Cardiac muscle cell (in vitro differentiated cells and primary cell): ENCODE measurements around the gene PHKA2. TPM values are rescaled to one million over a fixed set of nuclear protein-coding genes. Genes with fewer than 3 reads are reported as not detected.

Source experiments
- DNase-seq, 2 donors: peaks; one replicate each; pipeline versions ENCODE4 v3.0.0 to v3.0.0-alpha.2; 2010 to 2017; ENCODE audit warnings: low read depth in 1 of 2, low spot score in 1 of 2
- H3K27ac ChIP-seq: fragments of 200-600 bp; sonication (generic); 2 replicates; pipeline ENCODE4 v1.5.1; 2016
- H3K27me3 ChIP-seq: fragments of 200-600 bp; sonication (generic); 2 replicates; pipeline ENCODE4 v1.6.0; 2016; ENCODE audit warnings: control low read depth
- H3K36me3 ChIP-seq: fragments of 200-600 bp; sonication (generic); 2 replicates; pipeline ENCODE4 v1.5.1; 2016; ENCODE audit warnings: control low read depth
- H3K4me1 ChIP-seq: fragments of 200-600 bp; sonication (generic); 2 replicates; pipeline ENCODE4 v1.8.1; 2017; ENCODE audit warnings: low read depth, mild to moderate bottlenecking, mixed run types
- H3K4me3 ChIP-seq: fragments of 200-600 bp; sonication (generic); 2 replicates; pipeline ENCODE4 v1.5.1; 2016; ENCODE audit warnings: mild to moderate bottlenecking
- H3K9me3 ChIP-seq: fragments of 200-600 bp; sonication (generic); 2 replicates; pipeline ENCODE4 v1.5.1; 2017; ENCODE audit warnings: low read depth, mild to moderate bottlenecking, control low read depth
- polyA plus RNA-seq: library from polyadenylated mRNA; unstranded; fragments of >200 nt; fragmentation: Nextera tagmentation; extraction: Ambion mirVana; gene quantifications from 2 replicates; pipeline ENCODE4 v1.2.1, GENCODE V29; 2016
- total RNA-seq: library from RNA; depleted of rRNA; stranded (reverse); fragments of >200 nt; gene quantifications from 2 replicates; pipeline ENCODE4 v1.2.3, GENCODE V29; 2016
- TF ChIP-seq, protein P1 (sequence below): IDR thresholded peaks from 2 replicates; pipeline ENCODE4 v1.5.1; 2012; ENCODE audit warnings: low read depth, mild to moderate bottlenecking, low read length

Gene PHKA2, protein sequence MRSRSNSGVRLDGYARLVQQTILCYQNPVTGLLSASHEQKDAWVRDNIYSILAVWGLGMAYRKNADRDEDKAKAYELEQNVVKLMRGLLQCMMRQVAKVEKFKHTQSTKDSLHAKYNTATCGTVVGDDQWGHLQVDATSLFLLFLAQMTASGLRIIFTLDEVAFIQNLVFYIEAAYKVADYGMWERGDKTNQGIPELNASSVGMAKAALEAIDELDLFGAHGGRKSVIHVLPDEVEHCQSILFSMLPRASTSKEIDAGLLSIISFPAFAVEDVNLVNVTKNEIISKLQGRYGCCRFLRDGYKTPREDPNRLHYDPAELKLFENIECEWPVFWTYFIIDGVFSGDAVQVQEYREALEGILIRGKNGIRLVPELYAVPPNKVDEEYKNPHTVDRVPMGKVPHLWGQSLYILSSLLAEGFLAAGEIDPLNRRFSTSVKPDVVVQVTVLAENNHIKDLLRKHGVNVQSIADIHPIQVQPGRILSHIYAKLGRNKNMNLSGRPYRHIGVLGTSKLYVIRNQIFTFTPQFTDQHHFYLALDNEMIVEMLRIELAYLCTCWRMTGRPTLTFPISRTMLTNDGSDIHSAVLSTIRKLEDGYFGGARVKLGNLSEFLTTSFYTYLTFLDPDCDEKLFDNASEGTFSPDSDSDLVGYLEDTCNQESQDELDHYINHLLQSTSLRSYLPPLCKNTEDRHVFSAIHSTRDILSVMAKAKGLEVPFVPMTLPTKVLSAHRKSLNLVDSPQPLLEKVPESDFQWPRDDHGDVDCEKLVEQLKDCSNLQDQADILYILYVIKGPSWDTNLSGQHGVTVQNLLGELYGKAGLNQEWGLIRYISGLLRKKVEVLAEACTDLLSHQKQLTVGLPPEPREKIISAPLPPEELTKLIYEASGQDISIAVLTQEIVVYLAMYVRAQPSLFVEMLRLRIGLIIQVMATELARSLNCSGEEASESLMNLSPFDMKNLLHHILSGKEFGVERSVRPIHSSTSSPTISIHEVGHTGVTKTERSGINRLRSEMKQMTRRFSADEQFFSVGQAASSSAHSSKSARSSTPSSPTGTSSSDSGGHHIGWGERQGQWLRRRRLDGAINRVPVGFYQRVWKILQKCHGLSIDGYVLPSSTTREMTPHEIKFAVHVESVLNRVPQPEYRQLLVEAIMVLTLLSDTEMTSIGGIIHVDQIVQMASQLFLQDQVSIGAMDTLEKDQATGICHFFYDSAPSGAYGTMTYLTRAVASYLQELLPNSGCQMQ
- 25.0 and 47.3 TPM in 2 replicates for total RNA-seq
- 34.8 and 43.4 TPM in 2 replicates for polyA plus RNA-seq

DNA sequence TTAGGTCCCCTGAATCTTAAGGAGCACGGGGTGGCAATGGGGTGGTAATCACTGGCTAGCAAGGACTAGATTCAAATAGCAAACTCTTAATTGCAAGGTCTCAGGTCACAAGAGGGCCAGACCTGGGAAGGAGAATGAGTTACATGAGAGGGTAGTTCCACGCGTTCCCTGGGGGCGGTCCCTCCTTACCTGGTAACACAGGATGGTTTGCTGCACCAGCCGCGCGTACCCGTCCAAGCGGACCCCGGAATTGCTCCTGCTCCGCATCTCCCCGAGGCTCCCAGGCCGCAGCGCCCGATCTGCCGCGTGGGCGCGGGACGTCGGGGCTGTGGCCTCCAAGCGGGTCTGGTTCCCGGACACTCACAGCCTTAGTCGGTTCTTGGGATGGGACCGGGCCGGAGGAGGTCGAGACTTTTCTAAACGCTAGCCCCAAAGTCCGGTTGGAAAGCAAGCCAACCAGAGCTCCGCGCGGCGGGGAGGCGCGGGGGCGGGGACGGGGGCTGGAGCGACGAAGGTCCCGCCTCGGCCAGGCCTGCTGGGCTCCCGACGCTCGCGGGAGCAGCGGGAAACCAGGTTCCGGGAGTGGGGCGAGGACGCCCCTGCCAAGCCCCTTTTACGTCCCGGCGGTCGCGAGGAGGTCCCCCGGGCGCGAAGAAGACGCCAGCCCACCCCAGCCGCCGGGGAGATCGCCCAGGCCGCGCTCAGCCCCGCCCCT lies at the start of gene PHKA2:
Gene PHKA2 (minus strand): TSS at position 449 of the 715 bp plus-strand sequence. CDS start 182 bp downstream, at position 267.
- no peaks in the 10 kb centered on the region for H3K36me3 ChIP-seq
- peak in 1 of 2 donors; percentile 56 for DNase-seq
- H3K27ac ChIP-seq = peak within 1 kb of the TSS; percentile 82
- TF ChIP-seq, protein P1, sequence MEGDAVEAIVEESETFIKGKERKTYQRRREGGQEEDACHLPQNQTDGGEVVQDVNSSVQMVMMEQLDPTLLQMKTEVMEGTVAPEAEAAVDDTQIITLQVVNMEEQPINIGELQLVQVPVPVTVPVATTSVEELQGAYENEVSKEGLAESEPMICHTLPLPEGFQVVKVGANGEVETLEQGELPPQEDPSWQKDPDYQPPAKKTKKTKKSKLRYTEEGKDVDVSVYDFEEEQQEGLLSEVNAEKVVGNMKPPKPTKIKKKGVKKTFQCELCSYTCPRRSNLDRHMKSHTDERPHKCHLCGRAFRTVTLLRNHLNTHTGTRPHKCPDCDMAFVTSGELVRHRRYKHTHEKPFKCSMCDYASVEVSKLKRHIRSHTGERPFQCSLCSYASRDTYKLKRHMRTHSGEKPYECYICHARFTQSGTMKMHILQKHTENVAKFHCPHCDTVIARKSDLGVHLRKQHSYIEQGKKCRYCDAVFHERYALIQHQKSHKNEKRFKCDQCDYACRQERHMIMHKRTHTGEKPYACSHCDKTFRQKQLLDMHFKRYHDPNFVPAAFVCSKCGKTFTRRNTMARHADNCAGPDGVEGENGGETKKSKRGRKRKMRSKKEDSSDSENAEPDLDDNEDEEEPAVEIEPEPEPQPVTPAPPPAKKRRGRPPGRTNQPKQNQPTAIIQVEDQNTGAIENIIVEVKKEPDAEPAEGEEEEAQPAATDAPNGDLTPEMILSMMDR = no peak
- no peaks in the 10 kb centered on the region for H3K4me1 ChIP-seq
- H3K9me3 ChIP-seq = no peaks in the 10 kb centered on the region
- H3K4me3 ChIP-seq = peak within 1 kb of the TSS; percentile 68
- no peaks in the 10 kb centered on the region for H3K27me3 ChIP-seq

DNA sequence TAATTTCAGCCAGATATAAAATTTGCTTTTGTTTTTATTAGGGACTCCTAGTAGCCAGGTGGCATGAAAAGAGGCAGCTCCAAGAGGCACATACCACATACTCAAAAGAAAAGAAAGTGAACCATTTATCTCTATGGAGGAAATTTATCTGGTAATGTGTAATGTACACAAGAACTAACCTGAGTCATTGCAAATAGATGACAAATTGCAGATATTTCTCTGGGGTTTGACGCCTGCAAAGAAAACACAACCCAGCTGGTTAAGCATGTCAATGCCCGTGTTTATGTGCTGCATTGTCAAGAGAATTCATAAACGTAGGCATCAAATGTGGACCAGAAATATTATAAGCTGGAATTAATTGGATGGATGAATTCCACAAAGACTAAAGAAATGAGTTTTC lies 46.9 kb upstream of the PHKA2 start:
- H3K27ac ChIP-seq = no peak overlapping the region
- H3K4me1 ChIP-seq = no peaks in the 10 kb centered on the region
- H3K9me3 ChIP-seq = no peaks in the 10 kb centered on the region
- no peak for DNase-seq
- TF ChIP-seq, protein P1 = no peak
- no peaks in the 10 kb centered on the region for H3K27me3 ChIP-seq
- H3K4me3 ChIP-seq = no peak overlapping the region
- H3K36me3 ChIP-seq = no peaks in the 10 kb centered on the region

DNA sequence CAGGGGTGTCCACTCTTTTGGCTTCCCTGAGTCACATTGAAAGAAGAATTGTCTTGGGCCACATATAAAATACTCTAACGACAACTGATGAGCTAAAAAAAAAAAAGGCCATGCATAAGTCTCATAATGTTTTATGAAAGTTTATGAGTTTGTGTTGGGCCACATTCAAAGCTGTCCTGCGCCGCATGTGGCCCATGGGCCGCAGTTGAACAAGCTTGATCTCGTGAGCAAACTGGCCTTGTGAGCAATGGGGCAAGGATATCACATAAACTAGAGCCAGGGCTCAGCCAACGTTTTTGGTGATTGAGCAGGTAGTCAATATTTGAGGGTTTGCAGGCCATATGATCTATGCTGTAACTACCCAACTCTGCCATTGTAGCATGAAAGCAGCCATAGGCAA lies 44.6 kb upstream of the PHKA2 start:
- no peaks in the 10 kb centered on the region for H3K9me3 ChIP-seq
- TF ChIP-seq, protein P1 = no peak
- no peak overlapping the region for H3K27ac ChIP-seq
- no peaks in the 10 kb centered on the region for H3K27me3 ChIP-seq
- H3K36me3 ChIP-seq = no peaks in the 10 kb centered on the region
- H3K4me1 ChIP-seq = no peaks in the 10 kb centered on the region
- DNase-seq = no peak
- H3K4me3 ChIP-seq = no peak overlapping the region

DNA sequence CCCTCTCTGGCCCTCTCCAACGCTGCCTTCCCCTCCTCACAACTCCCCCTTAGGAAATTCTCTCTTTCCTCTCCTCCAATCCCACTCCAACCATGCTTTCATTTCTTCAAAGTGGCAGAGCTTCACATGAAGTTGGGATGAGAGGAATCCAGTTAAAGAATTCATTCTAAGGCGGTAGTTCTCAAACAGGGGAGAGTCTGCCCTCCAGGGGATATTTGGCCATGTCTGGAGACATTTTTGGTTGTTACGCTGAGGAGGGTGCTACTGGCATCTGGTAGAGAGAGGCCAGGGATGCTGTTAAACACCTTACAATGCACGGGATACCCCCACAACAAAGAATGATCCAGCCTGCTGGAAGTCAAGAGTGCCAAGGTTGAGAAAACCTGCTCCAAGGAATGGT lies 40.5 kb upstream of the PHKA2 start:
- H3K27ac ChIP-seq = no peak overlapping the region
- H3K9me3 ChIP-seq = no peaks in the 10 kb centered on the region
- TF ChIP-seq, protein P1 = no peak
- no peaks in the 10 kb centered on the region for H3K27me3 ChIP-seq
- no peak for DNase-seq
- H3K4me1 ChIP-seq = no peaks in the 10 kb centered on the region
- H3K36me3 ChIP-seq = no peaks in the 10 kb centered on the region
- H3K4me3 ChIP-seq = no peak overlapping the region

DNA sequence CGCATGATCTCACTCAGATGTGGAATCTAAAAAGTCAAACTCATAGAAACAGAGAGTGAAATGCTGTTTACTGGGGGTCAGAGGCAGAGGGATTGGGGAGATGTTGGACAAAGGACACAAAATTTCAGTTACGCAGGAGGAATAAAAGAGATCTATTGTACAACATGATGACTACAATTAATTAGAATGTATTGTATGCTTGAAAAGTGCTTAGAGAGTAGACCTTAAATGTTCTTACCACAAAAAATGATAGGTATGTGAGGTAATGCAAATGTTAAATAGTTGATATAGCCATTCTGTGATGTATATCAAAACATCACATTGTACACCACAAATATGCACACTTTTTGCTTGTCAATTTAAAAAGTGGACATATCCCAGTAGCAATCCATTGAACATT lies 36.1 kb upstream of the PHKA2 start:
- DNase-seq = no peak
- H3K27ac ChIP-seq = no peak overlapping the region
- H3K9me3 ChIP-seq = no peaks in the 10 kb centered on the region
- no peak overlapping the region for H3K4me3 ChIP-seq
- no peaks in the 10 kb centered on the region for H3K36me3 ChIP-seq
- no peaks in the 10 kb centered on the region for H3K4me1 ChIP-seq
- TF ChIP-seq, protein P1 = no peak
- no peaks in the 10 kb centered on the region for H3K27me3 ChIP-seq
